GM18868 (cell line): ENCODE data around the gene BEND5.

Experiments
- ATAC-seq: cut with Tn5 transposase; IDR thresholded peaks from one replicate; pipeline ENCODE4 v1.9.1; 2021; ENCODE audit warnings: mild to moderate bottlenecking, moderate library complexity; ENCODE audit not compliant: unreplicated experiment

The BEND5 gene

GRCh38 chr1:48776393-48777218 is at the start of gene BEND5:
TSS of gene BEND5 (minus strand) at chr1:48776891. CDS start at chr1:48776831, 60 bp downstream.
- ATAC-seq, result no peak

GRCh38 chr1:48823168-48823567 is 46.5 kb upstream of the BEND5 start:
- no peak for ATAC-seq

GRCh38 chr1:48820491-48820890 is 43.8 kb upstream of the BEND5 start:
- no peak for ATAC-seq

GRCh38 chr1:48817505-48818114 is 40.9 kb upstream of the BEND5 start:
- no peak for ATAC-seq

GRCh38 chr1:48810740-48811139 is 34.0 kb upstream of the BEND5 start:
- no peak for ATAC-seq

- no peak for ATAC-seq
These were observed 31.8 kb upstream of the BEND5 start for GRCh38 chr1:48808496-48808895.

GRCh38 chr1:48807554-48808260 is 31.0 kb upstream of the BEND5 start:
- no peak for ATAC-seq

- ATAC-seq, result no peak
These were observed 26.8 kb upstream of the BEND5 start for GRCh38 chr1:48803474-48803873.

- no peak for ATAC-seq
These were observed 18.1 kb upstream of the BEND5 start for GRCh38 chr1:48794816-48795215.

GRCh38 chr1:48793863-48794262 is 17.2 kb upstream of the BEND5 start:
- ATAC-seq, result peak; percentile 86

GRCh38 chr1:48792961-48793360 is 16.3 kb upstream of the BEND5 start:
- no peak for ATAC-seq

- ATAC-seq, result peak; percentile 36
These were observed 13.7 kb upstream of the BEND5 start for GRCh38 chr1:48790397-48790796.

GRCh38 chr1:48789903-48790302 is 13.2 kb upstream of the BEND5 start:
- peak; percentile 22 for ATAC-seq

- no peak for ATAC-seq
These were observed 9.2 kb upstream of the BEND5 start for GRCh38 chr1:48785869-48786268.

- ATAC-seq, result no peak
These were observed 7.6 kb upstream of the BEND5 start for GRCh38 chr1:48784301-48784700.

GRCh38 chr1:48777219-48777895 is 666 bp upstream of the BEND5 start:
- ATAC-seq, result no peak

GRCh38 chr1:48775831-48776392 is 779 bp downstream of the BEND5 start:
- no peak for ATAC-seq

GRCh38 chr1:48773133-48773532 is 3.6 kb downstream of the BEND5 start:
- ATAC-seq, result peak; percentile 81

- no peak for ATAC-seq
These were observed 4.5 kb downstream of the BEND5 start for GRCh38 chr1:48772211-48772610.

- ATAC-seq, result no peak
These were observed 5.1 kb downstream of the BEND5 start for GRCh38 chr1:48771561-48771960.

- no peak for ATAC-seq
These were observed 8.6 kb downstream of the BEND5 start for GRCh38 chr1:48767975-48768510.
